Measurements from ENCODE around the gene RANBP1. TPM values are rescaled to one million over a fixed set of nuclear protein-coding genes. Genes with fewer than 3 reads are reported as not detected.
A peak's percentile ranks its signal among the peaks of the same experiment; 100 is the strongest.

Gene RANBP1
- total and polyA plus RNA-seq, 9 of the 15 experiments (the other 6 are each of a cell fraction or from before 2014, with no cell fraction given): 162 to 2,891 (median 1,289) TPM

DNA sequence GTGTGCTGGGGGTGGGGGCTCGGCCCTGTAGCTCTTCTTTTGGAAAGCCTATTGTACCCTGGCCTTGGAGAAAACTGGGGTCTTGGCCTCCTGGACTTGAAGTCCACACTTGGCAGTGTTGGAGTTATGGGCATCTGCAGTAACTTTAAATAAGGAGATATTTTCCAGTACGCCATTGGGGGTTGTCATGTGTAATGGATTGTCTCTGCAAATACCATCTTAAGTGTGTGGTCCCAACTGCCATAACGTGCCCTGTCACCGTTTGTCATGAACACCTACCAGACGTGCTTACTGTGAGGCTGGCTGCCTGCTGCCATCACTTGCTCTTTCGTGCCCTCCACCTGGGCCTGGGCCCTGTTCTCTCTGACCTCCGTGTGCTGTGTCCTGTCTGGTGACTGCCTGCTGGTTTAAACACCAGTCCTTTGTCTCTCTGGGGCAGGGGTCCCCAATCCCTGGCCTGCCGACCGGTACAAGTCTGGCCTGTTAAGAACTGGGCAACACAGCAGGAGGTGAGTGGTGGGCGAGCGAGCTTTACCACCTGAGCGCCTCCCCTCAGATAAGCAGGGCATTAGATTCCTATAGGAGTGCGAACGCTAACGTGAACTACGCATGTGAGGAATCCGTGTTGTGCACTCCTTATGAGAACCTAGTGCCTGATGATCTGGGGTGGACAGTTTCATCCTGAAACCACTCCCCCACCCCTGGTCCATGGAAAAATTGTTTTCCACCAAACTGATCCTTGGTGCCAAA lies 12.1 kb downstream of the RANBP1 start (continued):
- TF ChIP-seq ZNF398 (CRISPR knock-in tag; IDR thresholded peaks at IDR 0.05): no peak
- TF ChIP-seq NFRKB (IDR thresholded peaks at IDR 0.05; ENCODE audit: low read depth): no peak
- no peak for TF ChIP-seq BHLHE40 (IDR thresholded peaks at IDR 0.05; ENCODE audit: low read length)
- 0 out of 2 replicates have a peak, but pooled peaks have one; percentile 8 for TF ChIP-seq ZBTB17 (CRISPR knock-in tag; IDR thresholded peaks at IDR 0.05)
- peak; percentile 93 for TF ChIP-seq MYNN (IDR thresholded peaks at IDR 0.05)
- no peak for TF ChIP-seq MYNN (CRISPR knock-in tag; IDR thresholded peaks at IDR 0.05)
- no peak for TF ChIP-seq ZNF717 (CRISPR knock-in tag; IDR thresholded peaks at IDR 0.05)
- TF ChIP-seq NFIX (CRISPR knock-in tag; IDR thresholded peaks at IDR 0.05; ENCODE audit: low read depth): no peak; the same call in 1 of the 2 replicates
- no peak for TF ChIP-seq E2F6 (IDR thresholded peaks at IDR 0.05; ENCODE audit: borderline replicate concordance in 1 of 2, extremely low read depth in 1 of 2, insufficient read depth in 1 of 2, insufficient read length in 1 of 2, low read depth in 1 of 2, low read length in 1 of 2, poor library complexity in 1 of 2, severe bottlenecking in 1 of 2)
- no peak for TF ChIP-seq MBD1 (CRISPR knock-in tag; IDR thresholded peaks at IDR 0.05)
- no peak for TF ChIP-seq ELF2 (CRISPR knock-in tag; IDR thresholded peaks at IDR 0.05)
- TF ChIP-seq BCLAF1 (IDR thresholded peaks at IDR 0.05; ENCODE audit: borderline replicate concordance in 1 of 2, control insufficient read depth in 1 of 2, low read depth in 2 of 2, low read length in 1 of 2): peak in 1 of 2 experiments; percentile 16; a peak in 1 of 4 replicates
- TF ChIP-seq, protein P1, sequence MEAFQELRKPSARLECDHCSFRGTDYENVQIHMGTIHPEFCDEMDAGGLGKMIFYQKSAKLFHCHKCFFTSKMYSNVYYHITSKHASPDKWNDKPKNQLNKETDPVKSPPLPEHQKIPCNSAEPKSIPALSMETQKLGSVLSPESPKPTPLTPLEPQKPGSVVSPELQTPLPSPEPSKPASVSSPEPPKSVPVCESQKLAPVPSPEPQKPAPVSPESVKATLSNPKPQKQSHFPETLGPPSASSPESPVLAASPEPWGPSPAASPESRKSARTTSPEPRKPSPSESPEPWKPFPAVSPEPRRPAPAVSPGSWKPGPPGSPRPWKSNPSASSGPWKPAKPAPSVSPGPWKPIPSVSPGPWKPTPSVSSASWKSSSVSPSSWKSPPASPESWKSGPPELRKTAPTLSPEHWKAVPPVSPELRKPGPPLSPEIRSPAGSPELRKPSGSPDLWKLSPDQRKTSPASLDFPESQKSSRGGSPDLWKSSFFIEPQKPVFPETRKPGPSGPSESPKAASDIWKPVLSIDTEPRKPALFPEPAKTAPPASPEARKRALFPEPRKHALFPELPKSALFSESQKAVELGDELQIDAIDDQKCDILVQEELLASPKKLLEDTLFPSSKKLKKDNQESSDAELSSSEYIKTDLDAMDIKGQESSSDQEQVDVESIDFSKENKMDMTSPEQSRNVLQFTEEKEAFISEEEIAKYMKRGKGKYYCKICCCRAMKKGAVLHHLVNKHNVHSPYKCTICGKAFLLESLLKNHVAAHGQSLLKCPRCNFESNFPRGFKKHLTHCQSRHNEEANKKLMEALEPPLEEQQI (IDR thresholded peaks at IDR 0.05): no peak
- no peak for TF ChIP-seq NELFE (IDR thresholded peaks at IDR 0.05; ENCODE audit: insufficient read depth, insufficient read length)
- TF ChIP-seq BCOR (IDR thresholded peaks at IDR 0.05): no peak
- no peak for TF ChIP-seq ZNF584 (CRISPR knock-in tag; IDR thresholded peaks at IDR 0.05; ENCODE audit: low read depth)
- TF ChIP-seq NBN (IDR thresholded peaks at IDR 0.05; ENCODE audit: low read depth): no peak

Data from K562 (cell line).